Measurements from ENCODE around the gene HRH1.

- no peak for TF ChIP-seq ZNF394 (tag by site-specific recombination; IDR thresholded peaks at IDR 0.05; ENCODE audit: borderline replicate concordance)
- TF ChIP-seq ZNF112 (tag by site-specific recombination; IDR thresholded peaks at IDR 0.05): no peak
- no peak for TF ChIP-seq ZNF843 (tag by site-specific recombination; IDR thresholded peaks at IDR 0.05)
- TF ChIP-seq ZFP41 (tag by site-specific recombination; IDR thresholded peaks at IDR 0.05; ENCODE audit: borderline replicate concordance): no peak
- no peak for TF ChIP-seq ZFP37 (tag by site-specific recombination; IDR thresholded peaks at IDR 0.05)
- TF ChIP-seq BCL11B (tag by site-specific recombination; IDR thresholded peaks at IDR 0.05; ENCODE audit: low read depth): no peak
- no peak for TF ChIP-seq ZNF610 (tag by site-specific recombination; IDR thresholded peaks at IDR 0.05; ENCODE audit: borderline replicate concordance)
- no peak for TF ChIP-seq ZBTB7A (tag by site-specific recombination; IDR thresholded peaks at IDR 0.05; ENCODE audit: low read depth)
- no peak for TF ChIP-seq ZNF302 (tag by site-specific recombination; IDR thresholded peaks at IDR 0.05; ENCODE audit: low read depth)
- TF ChIP-seq SALL2 (tag by site-specific recombination; IDR thresholded peaks at IDR 0.05; ENCODE audit: borderline replicate concordance): no peak
- no peak for TF ChIP-seq ZNF239 (tag by site-specific recombination; IDR thresholded peaks at IDR 0.05)
- no peak for TF ChIP-seq ZNF184 (tag by site-specific recombination; IDR thresholded peaks at IDR 0.05)
- no peak for TF ChIP-seq ZNF202 (tag by site-specific recombination; IDR thresholded peaks at IDR 0.05; ENCODE audit: borderline replicate concordance)
- TF ChIP-seq CTCF (tag by site-specific recombination; IDR thresholded peaks at IDR 0.05): no peak
Measured at GRCh38 chr3:11168881-11169805, 14.8 kb downstream of the HRH1 start.

All from HEK293 (cell line).